Measurements from ENCODE around the gene ZIC1.

- TF ChIP-seq CTCF (conservative IDR thresholded peaks at IDR 0.05; ENCODE audit: low read depth in 2 of 2) (no peak), JUNB (IDR thresholded peaks at IDR 0.05; ENCODE audit: unreplicated experiment) (no peak), EZH2 (IDR thresholded peaks at IDR 0.05; ENCODE audit: low read depth, unreplicated experiment) (peak; percentile 76), REST (IDR thresholded peaks at IDR 0.05; ENCODE audit: unreplicated experiment) (no peak), ZNF331 (CRISPR knock-in tag; IDR thresholded peaks at IDR 0.05; ENCODE audit: low read depth) (no peak)
Measured at GRCh38 chr3:147371140-147371539, 38.0 kb upstream of the ZIC1 start.
